CD4-positive, alpha-beta T cell treated with Interleukin-12 subunit alpha and Interleukin-12 subunit beta, for 1 hour (primary cell): Measurements from ENCODE around the gene RNF208.
A peak's percentile ranks its signal among the peaks of the same experiment; 100 is the strongest.

Experiments
- DNase-seq: peaks from one replicate; pipeline ENCODE4 v3.0.0-alpha.2; 2020

Gene RNF208

GRCh38 chr9:137237759-137238726, 16.0 kb upstream of the RNF208 start:
- no peak for DNase-seq

- no peak for DNase-seq
Observed at GRCh38 chr9:137236936-137237421, 14.9 kb upstream of the RNF208 start.

GRCh38 chr9:137236238-137236935, 14.3 kb upstream of the RNF208 start:
- peak; percentile 92 for DNase-seq

- no peak for DNase-seq
Observed at GRCh38 chr9:137235424-137236237, 13.6 kb upstream of the RNF208 start.

GRCh38 chr9:137234758-137235423, 12.9 kb upstream of the RNF208 start:
- DNase-seq, result no peak

DNA sequence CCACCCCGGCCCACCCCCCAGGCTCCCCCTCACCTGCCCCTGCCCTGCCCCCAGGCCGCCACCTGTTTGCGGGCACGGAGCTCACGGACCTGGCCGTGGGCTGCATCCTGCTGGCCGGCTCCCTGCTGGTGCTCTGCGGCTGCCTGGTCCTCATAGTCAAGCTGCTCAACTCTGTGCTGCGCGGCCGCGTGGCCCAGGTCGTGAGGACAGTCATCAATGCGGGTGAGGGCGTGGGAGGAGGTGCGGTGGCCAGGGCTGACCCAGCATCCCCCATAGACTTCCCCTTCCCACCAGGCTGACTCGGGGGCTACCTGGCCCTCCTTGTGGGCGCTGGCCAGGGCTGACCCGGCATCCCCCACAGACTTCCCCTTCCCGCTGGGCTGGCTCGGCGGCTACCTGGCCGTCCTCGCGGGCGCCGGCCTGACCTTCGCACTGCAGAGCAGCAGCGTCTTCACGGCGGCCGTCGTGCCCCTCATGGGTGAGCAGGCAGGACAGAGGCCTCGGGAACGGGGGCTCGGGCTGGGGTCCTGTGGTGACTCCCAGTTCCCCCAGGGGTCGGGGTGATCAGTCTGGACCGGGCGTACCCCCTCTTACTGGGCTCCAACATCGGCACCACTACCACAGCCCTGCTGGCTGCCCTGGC, 12.1 kb upstream of the RNF208 start:
- DNase-seq, result no peak

DNA sequence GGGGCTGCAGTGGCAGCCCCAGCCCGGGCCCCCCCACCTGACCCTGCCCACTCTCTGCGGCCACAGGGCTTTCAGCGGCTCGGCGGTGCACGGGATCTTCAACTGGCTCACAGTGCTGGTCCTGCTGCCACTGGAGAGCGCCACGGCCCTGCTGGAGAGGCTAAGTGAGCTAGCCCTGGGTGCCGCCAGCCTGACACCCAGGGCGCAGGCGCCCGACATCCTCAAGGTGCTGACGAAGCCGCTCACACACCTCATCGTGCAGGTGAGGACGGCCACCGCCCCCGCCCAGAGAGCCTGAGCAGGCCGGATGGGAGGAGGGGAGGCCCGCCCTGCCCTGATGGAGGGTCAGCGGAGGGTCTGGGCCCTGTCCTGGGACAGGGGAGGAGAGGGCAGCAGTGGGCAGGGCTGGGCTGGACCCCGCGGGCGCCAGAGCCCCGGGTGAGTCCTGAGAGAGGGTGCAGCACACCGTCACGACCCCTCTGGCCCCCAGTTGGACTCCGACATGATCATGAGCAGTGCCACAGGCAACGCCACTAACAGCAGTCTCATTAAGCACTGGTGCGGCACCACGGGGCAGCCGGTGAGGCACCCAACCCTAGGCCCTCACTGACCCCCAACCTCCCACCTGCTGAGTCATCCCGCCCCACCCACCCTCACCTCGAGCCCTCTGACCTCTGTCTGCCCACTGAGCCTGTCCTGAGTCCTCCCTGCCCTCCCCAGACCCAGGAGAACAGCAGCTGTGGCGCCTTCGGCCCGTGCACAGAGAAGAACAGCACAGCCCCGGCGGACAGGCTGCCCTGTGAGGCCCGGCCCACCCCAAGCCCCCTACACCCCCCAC, 11.3 kb upstream of the RNF208 start:
- no peak for DNase-seq

GRCh38 chr9:137232510-137232909, 10.5 kb upstream of the RNF208 start:
- DNase-seq, result no peak

DNA sequence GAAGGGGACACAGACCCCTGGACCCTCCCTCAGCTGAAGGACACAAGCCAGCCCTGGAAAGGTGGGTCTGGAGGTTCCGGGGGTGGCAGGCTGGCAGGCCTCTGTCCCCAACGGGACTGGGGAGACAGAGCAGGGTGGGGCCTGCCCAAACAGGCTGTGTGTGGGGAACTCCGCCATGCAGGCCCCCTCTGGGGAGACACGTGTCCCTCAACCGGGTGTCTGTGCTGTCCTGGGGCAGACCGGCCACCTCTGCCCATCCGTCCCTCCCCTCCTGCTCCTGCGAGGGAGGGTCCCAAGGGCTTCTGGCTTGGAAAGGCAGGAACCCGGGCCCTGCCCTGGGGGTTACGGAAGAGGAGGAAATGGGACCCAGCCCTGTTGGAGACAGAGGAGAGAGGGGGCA, 10.1 kb upstream of the RNF208 start:
- no peak for DNase-seq

GRCh38 chr9:137231372-137232039, 9.5 kb upstream of the RNF208 start:
- no peak for DNase-seq

- DNase-seq, result no peak
Observed at GRCh38 chr9:137230705-137231371, 8.8 kb upstream of the RNF208 start, which contains the start of gene SLC34A3. Gene SLC34A3 (plus strand): TSS chr9:137230901. CDS start chr9:137231703, 802 bp downstream.

DNA sequence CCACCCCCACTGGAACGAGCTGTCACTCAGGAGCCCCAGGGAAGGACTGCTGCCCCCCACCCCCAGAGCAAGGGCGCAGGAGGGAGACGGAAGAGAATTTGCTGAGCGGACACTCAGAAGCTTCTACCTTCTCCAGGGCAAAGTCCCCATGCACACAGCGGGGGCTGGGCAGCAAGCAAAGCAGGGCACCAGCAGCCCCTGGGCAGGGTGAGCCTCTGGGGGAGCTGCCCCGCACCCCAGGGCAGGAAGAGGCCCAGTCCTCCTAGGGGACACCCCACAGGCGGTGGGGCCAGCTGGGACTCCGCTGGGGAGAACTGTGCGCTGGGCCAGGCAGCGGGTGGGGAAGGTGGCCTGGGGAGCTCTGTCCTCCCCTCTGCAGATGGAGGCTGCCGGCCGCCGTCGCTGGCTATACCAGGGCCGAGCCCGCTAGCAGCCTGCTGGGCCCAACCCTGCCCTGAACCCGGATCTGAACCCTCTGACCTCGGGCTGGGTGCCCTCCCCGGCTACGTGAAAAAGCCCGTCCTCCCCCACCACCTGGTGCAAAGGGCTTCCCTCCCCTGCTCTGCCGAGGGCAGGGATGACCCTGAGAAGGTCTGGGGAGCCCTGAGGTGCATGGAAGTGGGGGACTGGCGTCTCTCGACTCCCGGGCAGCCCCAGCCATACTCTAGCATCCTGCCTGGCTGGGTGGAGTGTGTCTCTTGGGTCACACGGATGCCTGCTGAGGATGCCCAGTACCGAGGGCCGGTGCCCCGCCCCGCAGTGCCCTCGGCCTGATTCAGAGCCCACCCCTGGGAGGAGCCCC, 8.1 kb upstream of the RNF208 start:
- DNase-seq, result no peak

GRCh38 chr9:137228968-137229896, 7.2 kb upstream of the RNF208 start:
- no peak for DNase-seq

GRCh38 chr9:137228506-137228967, 6.5 kb upstream of the RNF208 start:
- DNase-seq, result no peak

GRCh38 chr9:137227853-137228505, 5.9 kb upstream of the RNF208 start:
- no peak for DNase-seq

DNA sequence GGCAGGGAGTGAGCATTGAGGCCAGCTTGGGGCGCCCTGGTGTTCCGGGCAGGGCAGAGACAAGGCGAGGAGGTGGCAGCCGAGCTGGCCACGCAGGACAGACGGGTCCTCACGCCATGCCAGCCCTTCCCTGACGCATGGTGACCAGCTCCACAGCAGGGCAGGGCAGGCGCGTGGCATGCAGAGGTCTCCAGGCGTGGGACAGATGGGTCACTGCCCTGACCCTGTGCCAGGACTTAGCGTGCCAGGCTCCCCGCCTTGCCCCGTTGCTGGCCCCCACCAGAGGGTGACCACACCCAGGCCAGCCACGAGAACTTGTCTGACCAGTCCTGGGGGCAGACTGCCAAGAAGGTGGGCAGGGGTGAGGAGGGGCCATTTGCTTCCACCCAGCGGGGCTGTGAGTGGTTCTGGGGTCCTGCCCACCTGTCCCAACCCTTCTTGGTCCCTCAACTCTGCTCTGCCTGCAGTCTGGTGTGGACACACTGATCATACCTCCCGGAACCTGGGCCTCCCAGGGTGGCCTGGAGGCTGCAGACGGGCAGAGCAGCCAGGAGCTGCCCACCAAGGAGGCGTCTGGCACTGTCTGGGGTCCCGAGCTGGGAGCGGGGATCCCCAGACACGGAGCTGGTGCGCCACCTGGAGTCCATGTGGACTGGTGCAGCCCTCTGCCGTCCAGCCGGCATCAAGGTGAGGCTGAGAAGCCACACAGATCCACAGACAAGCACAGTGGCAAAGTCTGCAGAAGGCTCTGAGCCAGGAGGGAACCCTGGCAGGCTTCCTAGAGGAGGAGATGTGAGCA, 5.2 kb upstream of the RNF208 start, which contains the start of gene RNF224:
Gene RNF224 (plus strand): TSS at position 449 of the 799 bp plus-strand sequence. CDS start 834 bp downstream, outside the sequence.
- peak; percentile 85 for DNase-seq
